ENCODE measurements around the gene PIGL. TPM values are rescaled to one million over a fixed set of nuclear protein-coding genes. Genes with fewer than 3 reads are reported as not detected.

PIGL gene
- total RNA-seq, 4 donors from 2014 or later: 60.9 to 142 (median 101) TPM

DNA sequence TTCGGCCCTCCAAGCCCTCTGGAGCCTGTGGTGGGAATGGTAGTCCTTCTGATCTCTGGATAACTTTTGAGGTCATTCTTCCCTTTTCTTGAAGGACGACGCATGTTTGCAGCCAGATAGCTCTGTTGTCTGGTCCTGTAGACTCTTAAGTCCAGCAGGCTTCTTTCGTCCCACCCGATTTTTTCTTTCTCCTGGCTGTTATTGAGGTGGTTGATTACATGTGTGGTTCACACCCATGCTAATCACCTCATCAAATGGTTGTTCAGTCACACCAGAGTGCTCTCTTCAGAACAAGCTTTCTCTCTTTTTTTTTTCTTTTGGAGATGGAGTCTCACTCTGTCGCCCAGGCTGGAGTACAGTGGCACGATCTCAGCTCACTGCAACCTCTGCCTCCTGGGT, 30.6 kb downstream of the PIGL start:
- Histone ChIP-seq H3K4me1 (peaks cover 0 to 48% (median 18%) of the 10 kb centered on the region in 4 donors), H3K4me3 (no peak overlapping the region), H3K36me3 (no peaks in the 10 kb centered on the region), H3K27me3 (no peaks in the 10 kb centered on the region), H3K27ac (peak overlapping the region; percentile 84 to 89 (median 86)), H3K9me3 (no peaks in the 10 kb centered on the region)
- in situ Hi-C loops (cut with MboI; ENCODE audit: low pct_ligation_motif_present in 1 of 4, low pct_unique_long_range_greater_than_20kb in 1 of 4, low sequenced_read_pairs in 3 of 4): no loop called here
- no peak for TF ChIP-seq POLR2A (IDR thresholded peaks at IDR 0.05)
- TF ChIP-seq, protein P1, sequence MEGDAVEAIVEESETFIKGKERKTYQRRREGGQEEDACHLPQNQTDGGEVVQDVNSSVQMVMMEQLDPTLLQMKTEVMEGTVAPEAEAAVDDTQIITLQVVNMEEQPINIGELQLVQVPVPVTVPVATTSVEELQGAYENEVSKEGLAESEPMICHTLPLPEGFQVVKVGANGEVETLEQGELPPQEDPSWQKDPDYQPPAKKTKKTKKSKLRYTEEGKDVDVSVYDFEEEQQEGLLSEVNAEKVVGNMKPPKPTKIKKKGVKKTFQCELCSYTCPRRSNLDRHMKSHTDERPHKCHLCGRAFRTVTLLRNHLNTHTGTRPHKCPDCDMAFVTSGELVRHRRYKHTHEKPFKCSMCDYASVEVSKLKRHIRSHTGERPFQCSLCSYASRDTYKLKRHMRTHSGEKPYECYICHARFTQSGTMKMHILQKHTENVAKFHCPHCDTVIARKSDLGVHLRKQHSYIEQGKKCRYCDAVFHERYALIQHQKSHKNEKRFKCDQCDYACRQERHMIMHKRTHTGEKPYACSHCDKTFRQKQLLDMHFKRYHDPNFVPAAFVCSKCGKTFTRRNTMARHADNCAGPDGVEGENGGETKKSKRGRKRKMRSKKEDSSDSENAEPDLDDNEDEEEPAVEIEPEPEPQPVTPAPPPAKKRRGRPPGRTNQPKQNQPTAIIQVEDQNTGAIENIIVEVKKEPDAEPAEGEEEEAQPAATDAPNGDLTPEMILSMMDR (IDR thresholded peaks at IDR 0.05): no peak
- TF ChIP-seq EP300 (IDR thresholded peaks at IDR 0.05; ENCODE audit: low read depth): no peak
- no peak for TF ChIP-seq POLR2AphosphoS5 (IDR thresholded peaks at IDR 0.05)
- DNase-seq: peak; percentile 21
- intact Hi-C loops (cut with DNase I; ENCODE audit: low total_unique reads): no loop called here
- WGBS, 2 donors (ENCODE audit: low coverage in 1 of 2): 43 to 66% methylated on average over 2 to 7 of the region's 7 CpGs

DNA sequence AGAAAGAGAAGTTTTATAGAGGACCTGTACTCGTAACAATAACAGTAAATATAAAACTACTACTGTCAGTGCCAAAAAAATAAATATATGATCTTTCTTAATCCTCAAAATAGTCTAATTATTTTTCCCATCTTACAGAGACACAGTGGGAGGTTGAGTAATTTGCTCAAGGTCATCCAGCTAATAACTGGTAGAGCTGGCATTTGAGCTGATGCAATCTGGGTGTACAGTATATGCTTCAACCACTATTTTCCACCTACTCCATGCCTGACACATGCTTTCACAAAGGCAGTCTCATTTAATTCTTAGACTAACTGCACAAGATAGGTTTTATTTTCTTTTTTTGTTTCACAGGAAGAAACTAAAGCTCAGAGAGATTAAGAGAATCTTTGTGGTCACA, 33.6 kb downstream of the PIGL start:
- H3K36me3 ChIP-seq: no peaks in the 10 kb centered on the region
- in situ Hi-C loops (cut with MboI; ENCODE audit: low pct_ligation_motif_present in 1 of 4, low pct_unique_long_range_greater_than_20kb in 1 of 4, low sequenced_read_pairs in 3 of 4): no loop called here
- TF ChIP-seq POLR2A (IDR thresholded peaks at IDR 0.05): no peak
- DNase-seq: no peak
- intact Hi-C loops (cut with DNase I; ENCODE audit: low total_unique reads): no loop called here
- WGBS, 2 donors (ENCODE audit: low coverage in 1 of 2): 71 to 86% methylated on average over 1 of the region's 1 CpG
- no peak overlapping the region for H3K4me3 ChIP-seq
- H3K27me3 ChIP-seq: no peaks in the 10 kb centered on the region
- H3K27ac ChIP-seq: no peak overlapping the region
- peaks cover 0 to 71% (median 31%) of the 10 kb centered on the region in 4 donors for H3K4me1 ChIP-seq
- no peaks in the 10 kb centered on the region for H3K9me3 ChIP-seq

DNA sequence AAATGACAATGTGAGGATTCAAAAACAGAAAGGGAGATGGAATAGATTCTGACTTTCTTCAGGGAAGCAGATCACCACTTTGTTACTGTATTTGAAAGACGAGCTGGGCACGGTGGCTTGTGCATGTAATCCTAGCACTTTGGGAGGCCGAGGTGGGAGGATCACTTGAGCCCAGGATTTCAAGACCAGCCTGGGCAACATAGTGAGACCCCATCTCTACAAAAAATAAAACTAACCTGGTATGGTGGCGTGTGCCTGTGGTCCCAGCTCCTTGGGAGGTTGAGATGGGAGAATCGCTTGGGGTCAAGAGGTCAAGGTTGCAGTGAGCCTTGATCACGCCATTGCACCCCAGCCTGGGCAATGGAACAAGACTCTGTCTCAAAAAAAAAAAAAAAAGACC, 34.0 kb downstream of the PIGL start:
- in situ Hi-C loops (cut with MboI; ENCODE audit: low pct_ligation_motif_present in 1 of 4, low pct_unique_long_range_greater_than_20kb in 1 of 4, low sequenced_read_pairs in 3 of 4): no loop called here
- Histone ChIP-seq H3K9me3 (no peaks in the 10 kb centered on the region), H3K27ac (no peak overlapping the region), H3K36me3 (no peaks in the 10 kb centered on the region), H3K27me3 (no peaks in the 10 kb centered on the region), H3K4me1 (peaks cover 3 to 73% (median 35%) of the 10 kb centered on the region in 4 donors), H3K4me3 (no peak overlapping the region)
- intact Hi-C loops (cut with DNase I; ENCODE audit: low total_unique reads): no loop called here
- TF ChIP-seq, protein P1 (IDR thresholded peaks at IDR 0.05): no peak
- TF ChIP-seq POLR2A (IDR thresholded peaks at IDR 0.05) (no peak), POLR2AphosphoS5 (IDR thresholded peaks at IDR 0.05) (no peak), EP300 (IDR thresholded peaks at IDR 0.05; ENCODE audit: low read depth) (no peak)
- 82 to 95% methylated on average over 3 to 6 of the region's 6 CpGs for WGBS, 2 donors (ENCODE audit: low coverage in 1 of 2)
- no peak for DNase-seq

DNA sequence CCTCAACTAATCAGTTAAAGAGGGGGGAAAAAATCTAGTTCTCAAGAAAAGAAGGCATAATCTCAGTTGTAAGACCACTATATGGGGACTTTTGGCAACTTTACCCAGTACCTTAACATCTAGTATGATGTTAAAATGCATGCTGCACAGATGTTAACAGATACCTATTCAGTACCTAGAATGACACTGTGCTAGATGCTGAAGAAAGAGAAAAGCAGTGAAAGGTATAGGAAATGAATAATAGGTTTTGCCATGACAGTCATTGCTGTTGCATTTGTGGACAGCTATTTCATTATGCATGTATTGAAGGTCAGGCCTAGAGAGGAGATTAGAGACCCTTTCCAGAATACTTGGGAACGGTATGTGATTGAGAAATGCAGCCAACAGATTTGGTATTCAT, 34.5 kb downstream of the PIGL start:
- Histone ChIP-seq H3K4me1 (peaks cover 4 to 74% (median 41%) of the 10 kb centered on the region in 4 donors), H3K9me3 (no peaks in the 10 kb centered on the region), H3K27ac (no peak overlapping the region), H3K36me3 (no peaks in the 10 kb centered on the region), H3K4me3 (no peak overlapping the region), H3K27me3 (no peaks in the 10 kb centered on the region)
- in situ Hi-C loops (cut with MboI; ENCODE audit: low pct_ligation_motif_present in 1 of 4, low pct_unique_long_range_greater_than_20kb in 1 of 4, low sequenced_read_pairs in 3 of 4): no loop called here
- DNase-seq: no peak
- WGBS, 2 donors (ENCODE audit: low coverage in 1 of 2): 96 to 100% methylated on average over 1 of the region's 1 CpG
- no peak for TF ChIP-seq POLR2AphosphoS5 (IDR thresholded peaks at IDR 0.05)
- TF ChIP-seq, protein P1 (IDR thresholded peaks at IDR 0.05): no peak
- no peak for TF ChIP-seq EP300 (IDR thresholded peaks at IDR 0.05; ENCODE audit: low read depth)
- TF ChIP-seq POLR2A (IDR thresholded peaks at IDR 0.05): no peak
- intact Hi-C loops (cut with DNase I; ENCODE audit: low total_unique reads): no loop called here

DNA sequence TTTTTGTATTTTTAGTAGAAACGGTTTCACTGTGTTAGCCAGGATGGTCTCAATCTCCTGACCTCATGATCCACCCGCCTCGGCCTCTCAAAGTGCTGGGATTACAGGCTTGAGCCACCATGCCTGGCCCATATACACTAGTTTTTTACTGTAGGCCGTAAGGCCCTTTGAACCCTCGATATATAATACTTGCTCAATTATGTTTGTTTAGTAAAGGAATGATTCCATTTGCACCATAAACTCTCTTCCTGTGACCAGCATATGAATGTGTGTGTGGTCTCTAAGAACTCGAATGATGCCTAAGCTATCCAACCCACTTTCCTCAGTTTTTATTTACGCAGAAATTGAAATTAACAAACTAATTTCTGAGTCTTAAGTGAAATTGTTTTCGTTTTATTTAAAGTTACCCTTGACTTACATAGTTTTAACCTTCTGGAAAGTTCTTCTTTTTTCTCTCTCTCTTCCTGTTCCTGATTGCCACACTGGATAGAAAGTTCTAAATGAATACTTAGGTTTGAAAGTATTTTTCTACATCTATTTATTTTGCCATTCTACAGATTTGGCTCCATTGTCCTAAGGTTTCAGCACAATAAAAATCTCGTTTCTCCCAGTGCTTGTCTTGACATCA, 37.9 kb downstream of the PIGL start:
- intact Hi-C loops (cut with DNase I; ENCODE audit: low total_unique reads): no loop called here
- peak overlapping the region; percentile 82 to 91 (median 89) for H3K27ac ChIP-seq
- no peak for TF ChIP-seq EP300 (IDR thresholded peaks at IDR 0.05; ENCODE audit: low read depth)
- TF ChIP-seq POLR2A (IDR thresholded peaks at IDR 0.05): no peak
- peak in 2 of 3 donors; percentile 16 to 42 for TF ChIP-seq POLR2AphosphoS5 (IDR thresholded peaks at IDR 0.05)
- no peak overlapping the region for H3K4me3 ChIP-seq
- peaks cover 4 to 59% (median 30%) of the 10 kb centered on the region in 4 donors for H3K4me1 ChIP-seq
- in situ Hi-C loops (cut with MboI; ENCODE audit: low pct_ligation_motif_present in 1 of 4, low pct_unique_long_range_greater_than_20kb in 1 of 4, low sequenced_read_pairs in 3 of 4): no loop called here
- no peaks in the 10 kb centered on the region for H3K9me3 ChIP-seq
- no peak for DNase-seq
- H3K36me3 ChIP-seq: no peaks in the 10 kb centered on the region
- H3K27me3 ChIP-seq: no peaks in the 10 kb centered on the region
- 52 to 57% methylated on average over 8 to 9 of the region's 9 CpGs for WGBS, 2 donors (ENCODE audit: low coverage in 1 of 2)

Measured in transverse colon (tissue), 4 donors.